ENCODE results near the gene CASP2. TPM values are rescaled to one million over a fixed set of nuclear protein-coding genes. Genes with fewer than 3 reads are reported as not detected.

Gene CASP2
- total and polyA plus RNA-seq, 2 of the 13 experiments (the other 11 are each of a cell fraction or from before 2014, with no cell fraction given) = 10.2 to 13.7 TPM

GRCh38 chr7:143282124-143282523 lies 6.0 kb upstream of the CASP2 start (continued):
- TF ChIP-seq ZNF383 (CRISPR knock-in tag; IDR thresholded peaks at IDR 0.05; ENCODE audit: borderline replicate concordance) (no peak), ZSCAN9 (CRISPR knock-in tag; IDR thresholded peaks at IDR 0.05; ENCODE audit: borderline replicate concordance) (no peak), ZNF652 (CRISPR knock-in tag; IDR thresholded peaks at IDR 0.05; ENCODE audit: borderline replicate concordance, low read depth) (no peak)

GRCh38 chr7:143283381-143283780 lies 4.8 kb upstream of the CASP2 start:
- no peaks in the 10 kb centered on the region; a peak in 1 of 5 replicates for H3K27me3 ChIP-seq (ENCODE audit: control insufficient read depth in 1 of 2, insufficient read depth in 2 of 2, low read length in 2 of 2)
- no peak for FAIRE-seq
- H3K27ac ChIP-seq (ENCODE audit: extremely low read length, insufficient read depth, low read length) = peak overlapping the region; percentile 62
- peaks cover 58% of the 10 kb centered on the region for H3K4me1 ChIP-seq (ENCODE audit: insufficient read depth, low read length)
- WGBS (ENCODE audit: low lambda C conversion rate) = 51% methylated on average over 4 of the region's 4 CpGs
- CTCF ChIA-PET (ENCODE audit: low intra/inter-chr PET ratio, low total read pairs) = no interaction called here
- no peak for DNase-seq (ENCODE audit: low spot score)
- POLR2A ChIA-PET = interaction anchor here (1.1 to 2.7 kb wide), 2 partner anchors 16 to 20 kb away, joined by 3 to 21 read pairs; partner anchors contain the start of gene GSTK1
- no TSS peak for BruUV-seq (replicated peaks)
- peak overlapping the region; percentile 91 for H2AFZ ChIP-seq (ENCODE audit: low read length)
- peak; percentile 71; the same call in 1 of the 2 replicates for TF ChIP-seq ZNF232 (CRISPR knock-in tag; IDR thresholded peaks at IDR 0.05; ENCODE audit: borderline replicate concordance)
- TF ChIP-seq ZNF17 (CRISPR knock-in tag; IDR thresholded peaks at IDR 0.05) = no peak
- no peaks in the 10 kb centered on the region for H4K20me1 ChIP-seq (ENCODE audit: insufficient read depth, low read length)
- H3K4me3 ChIP-seq (replicated peaks in 1 of 3; ENCODE audit: insufficient read depth in 1 of 3, low read depth in 2 of 3, low read length in 3 of 3) = peak overlapping the region; percentile 58 to 78 (median 60); a peak in 5 of 6 replicates
- H3K79me2 ChIP-seq (ENCODE audit: insufficient read depth, low read length) = no peaks in the 10 kb centered on the region
- ATAC-seq = no peak
- peak overlapping the region; percentile 68 for H3K9ac ChIP-seq (ENCODE audit: insufficient read depth, low read depth, low read length)
- peak overlapping the region; percentile 98 for H3K4me2 ChIP-seq (ENCODE audit: low read depth, low read length)
- intact Hi-C loops (cut with micrococcal nuclease; ENCODE audit: unreplicated experiment) = no loop called here
- H3K36me3 ChIP-seq (replicated peaks in 1 of 2; ENCODE audit: control insufficient read depth in 1 of 2, insufficient read depth in 2 of 2, low read length in 2 of 2) = no peaks in the 10 kb centered on the region
- in situ Hi-C loops (cut with HindIII; ENCODE audit: extremely low pct_ligation_motif_present, low pct_unique_long_range_greater_than_20kb) = no loop called here
- H3K9me3 ChIP-seq (ENCODE audit: low read length) = no peaks in the 10 kb centered on the region
